Activated T-cell treated with anti-CD3 and anti-CD28 coated beads, Interleukin-2, amount 50 U/mL, for 4 hours (primary cell): ENCODE data around the gene AUNIP. TPM values are rescaled to one million over a fixed set of nuclear protein-coding genes. Genes with fewer than 3 reads are reported as not detected.

Source experiments
- ATAC-seq, 2 donors: fragments of 200-7000 bp; cut with Tn5 transposase; one replicate each; pipeline ENCODE4 v1.10.0; 2021
- DNase-seq: peaks from one replicate; pipeline ENCODE4 v3.0.0-alpha.2; 2020
- H3K27me3 Mint-ChIP-seq: one replicate; pipeline ENCODE4 v1.8.0; 2021; ENCODE audit warnings: low read depth, mixed read lengths
- H3K36me3 Mint-ChIP-seq: one replicate; pipeline ENCODE4 v1.8.0; 2022; ENCODE audit warnings: mixed read lengths; ENCODE audit not compliant: insufficient read depth
- H3K4me1 Mint-ChIP-seq: one replicate; pipeline ENCODE4 v1.8.0; 2021; ENCODE audit warnings: low read depth, mixed read lengths
- H3K4me3 Mint-ChIP-seq: one replicate; pipeline ENCODE4 v1.8.0; 2021; ENCODE audit warnings: mild to moderate bottlenecking, moderate library complexity, mixed read lengths
- H3K9me3 Mint-ChIP-seq: one replicate; pipeline ENCODE4 v1.8.0; 2021; ENCODE audit warnings: mixed read lengths
- total RNA-seq, 3 donors: library from RNA; stranded (reverse); gene quantifications; one replicate each; pipeline ENCODE4 v1.2.1, GENCODE V29; 2021

Gene AUNIP
- total RNA-seq, 3 donors from 2014 or later: 4.1 to 4.6 (median 4.5) TPM

DNA sequence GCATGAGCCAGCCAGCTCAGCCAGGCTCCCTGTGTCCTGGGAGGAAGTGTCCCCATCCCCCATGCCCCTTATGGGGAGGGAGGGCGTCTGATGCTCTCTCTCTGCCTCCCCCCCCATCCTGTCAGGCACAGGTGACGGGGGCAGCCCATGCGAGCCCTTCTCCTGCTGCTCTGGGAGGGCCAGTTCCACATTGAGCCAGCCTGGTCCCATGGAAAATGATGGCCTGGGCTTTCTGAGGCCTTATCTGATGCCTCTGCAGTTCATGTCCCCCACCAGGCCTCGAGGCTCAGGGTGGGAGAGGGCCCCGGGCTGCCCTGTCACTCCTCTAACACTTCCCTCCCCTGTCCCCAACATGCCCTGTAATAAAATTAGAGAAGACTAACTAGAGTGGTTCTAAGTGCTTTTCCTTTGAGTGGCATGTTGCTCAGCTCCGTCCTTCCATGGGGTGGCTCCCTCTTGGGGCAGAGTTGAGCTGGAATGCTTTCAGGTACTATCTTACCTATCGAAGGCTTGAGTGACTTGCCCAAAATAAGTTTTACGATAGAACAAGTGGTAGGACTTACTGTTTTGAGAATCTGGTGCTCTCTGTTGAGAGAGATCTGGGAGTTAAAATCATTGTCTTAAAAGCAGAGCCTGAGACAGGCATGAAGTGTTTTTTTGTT is 41.3 kb downstream of the AUNIP start:
- Mint-ChIP-seq H3K4me1 (peaks cover 33% of the 10 kb centered on the region), H3K36me3 (no peaks in the 10 kb centered on the region), H3K4me3 (peak overlapping the region; percentile 90), H3K9me3 (no peaks in the 10 kb centered on the region), H3K27me3 (no peaks in the 10 kb centered on the region)
- no peak for ATAC-seq
- no peak for DNase-seq

GRCh38 chr1:25816112-25816718 is 43.0 kb downstream of the AUNIP start:
- Mint-ChIP-seq H3K36me3 (no peaks in the 10 kb centered on the region), H3K4me3 (no peak overlapping the region), H3K4me1 (peaks cover 23% of the 10 kb centered on the region), H3K27me3 (no peaks in the 10 kb centered on the region), H3K9me3 (no peaks in the 10 kb centered on the region)
- DNase-seq: no peak
- no peak for ATAC-seq

- ATAC-seq: no peak
These were observed 43.8 kb downstream of the AUNIP start for GRCh38 chr1:25815208-25816111.

GRCh38 chr1:25814549-25815087 is 44.6 kb downstream of the AUNIP start:
- Mint-ChIP-seq H3K36me3 (no peaks in the 10 kb centered on the region), H3K4me3 (no peak overlapping the region), H3K4me1 (peaks cover 18% of the 10 kb centered on the region), H3K27me3 (no peaks in the 10 kb centered on the region), H3K9me3 (no peaks in the 10 kb centered on the region)
- ATAC-seq (no peak), DNase-seq (no peak)

More at GRCh38 chr1:25815208-25816111, 43.8 kb downstream of the AUNIP start:
- Mint-ChIP-seq H3K36me3 (no peaks in the 10 kb centered on the region), H3K4me3 (no peak overlapping the region), H3K4me1 (peaks cover 18% of the 10 kb centered on the region), H3K27me3 (no peaks in the 10 kb centered on the region), H3K9me3 (no peaks in the 10 kb centered on the region)
- DNase-seq: no peak

GRCh38 chr1:25813734-25814471 is 45.4 kb downstream of the AUNIP start:
- no peak for ATAC-seq
- Mint-ChIP-seq H3K4me1 (peaks cover 13% of the 10 kb centered on the region), H3K27me3 (no peaks in the 10 kb centered on the region), H3K36me3 (no peaks in the 10 kb centered on the region), H3K9me3 (no peaks in the 10 kb centered on the region), H3K4me3 (no peak overlapping the region)
- DNase-seq: no peak

- ATAC-seq: no peak
- Mint-ChIP-seq H3K9me3 (no peaks in the 10 kb centered on the region), H3K4me1 (peaks cover 7% of the 10 kb centered on the region), H3K4me3 (no peak overlapping the region), H3K27me3 (no peaks in the 10 kb centered on the region), H3K36me3 (no peaks in the 10 kb centered on the region)
- DNase-seq: no peak
These were observed 46.1 kb downstream of the AUNIP start for GRCh38 chr1:25813071-25813733.

- no peaks in the 10 kb centered on the region for H3K9me3 Mint-ChIP-seq
- H3K27me3 Mint-ChIP-seq: no peaks in the 10 kb centered on the region
- H3K36me3 Mint-ChIP-seq: no peaks in the 10 kb centered on the region
- no peak for ATAC-seq
- peaks cover 3% of the 10 kb centered on the region for H3K4me1 Mint-ChIP-seq
- no peak overlapping the region for H3K4me3 Mint-ChIP-seq
- DNase-seq: no peak
These were observed 47.7 kb downstream of the AUNIP start for GRCh38 chr1:25811384-25812082.

DNA sequence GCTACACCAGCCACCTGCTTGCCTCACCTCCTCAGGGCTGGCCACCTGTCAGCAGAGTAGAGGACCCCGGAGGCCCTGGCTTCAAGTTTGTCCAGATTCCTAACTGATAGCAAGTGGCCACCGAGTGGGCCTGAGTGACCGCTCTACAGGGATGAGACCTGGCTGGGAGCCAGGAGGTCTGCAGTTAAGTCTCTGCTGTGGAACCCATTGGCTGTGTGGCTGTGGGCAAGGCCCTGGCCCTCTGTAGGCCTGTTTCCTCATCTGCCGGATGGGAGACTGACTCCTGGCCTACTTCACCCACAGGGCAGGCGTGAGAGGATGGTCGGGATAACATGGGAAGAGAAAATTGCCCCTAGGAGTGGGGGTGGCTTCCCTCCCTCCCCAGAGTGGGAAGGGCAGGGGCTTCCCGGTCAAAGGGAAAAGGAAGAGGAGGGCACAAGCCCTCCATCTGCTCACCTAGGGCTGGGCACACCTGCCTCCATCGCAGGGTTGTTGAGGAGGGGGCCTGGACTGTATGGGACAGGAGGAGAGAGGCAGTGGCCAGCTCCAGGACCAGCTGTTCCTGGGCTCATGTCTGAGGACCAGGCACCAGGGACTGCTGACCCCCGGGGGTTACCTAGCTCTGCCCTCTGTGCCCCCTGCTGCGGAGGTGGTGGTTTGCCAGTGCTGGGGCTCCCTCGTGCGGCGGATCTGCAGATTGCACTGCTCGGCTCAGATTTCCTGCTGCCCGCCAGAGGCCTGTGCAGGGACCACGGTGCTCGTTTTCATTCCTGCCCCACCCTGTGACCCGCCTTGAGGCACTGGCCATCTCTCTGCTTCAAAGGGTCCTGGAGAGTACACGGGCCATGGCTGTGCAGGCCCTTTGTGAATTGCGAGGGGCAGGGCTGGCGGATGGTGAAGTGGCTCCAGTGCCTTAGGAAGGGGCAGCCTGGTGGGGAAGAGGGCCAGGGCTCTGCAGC is 48.6 kb downstream of the AUNIP start:
- Mint-ChIP-seq H3K36me3 (peaks cover 2% of the 10 kb centered on the region), H3K4me3 (no peak overlapping the region), H3K9me3 (no peaks in the 10 kb centered on the region), H3K27me3 (no peaks in the 10 kb centered on the region), H3K4me1 (peaks cover 3% of the 10 kb centered on the region)
- DNase-seq (peak; percentile 84), ATAC-seq (peak; percentile 84 to 89)

DNA sequence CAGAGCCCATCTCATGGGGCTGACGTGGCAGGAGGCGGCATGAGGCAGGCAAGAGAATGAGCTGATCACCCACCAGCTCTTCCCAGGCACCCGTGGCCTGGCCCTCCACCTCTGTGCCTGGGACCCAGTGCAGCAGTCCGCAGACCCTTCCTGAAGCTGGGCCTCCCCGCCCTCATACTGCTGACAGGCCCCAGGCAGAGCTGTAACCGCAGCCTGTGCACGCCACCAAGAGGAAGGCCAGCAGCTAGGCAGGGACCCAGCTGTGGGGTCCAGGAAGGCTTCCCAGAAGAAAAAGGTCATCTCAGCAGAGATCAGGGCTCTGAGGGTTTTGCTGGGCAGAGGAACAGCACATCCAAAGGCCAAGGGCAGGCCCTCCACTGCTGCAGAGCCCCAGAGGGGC is 49.3 kb downstream of the AUNIP start:
- ATAC-seq: no peak
- Mint-ChIP-seq H3K27me3 (no peaks in the 10 kb centered on the region), H3K9me3 (no peaks in the 10 kb centered on the region), H3K36me3 (peaks cover 2% of the 10 kb centered on the region), H3K4me3 (no peak overlapping the region), H3K4me1 (peaks cover 3% of the 10 kb centered on the region)
- DNase-seq: no peak

- peaks cover 2% of the 10 kb centered on the region for H3K36me3 Mint-ChIP-seq
- no peak for DNase-seq
- H3K27me3 Mint-ChIP-seq: no peaks in the 10 kb centered on the region
- no peak for ATAC-seq
- H3K4me1 Mint-ChIP-seq: peaks cover 5% of the 10 kb centered on the region
- H3K9me3 Mint-ChIP-seq: no peaks in the 10 kb centered on the region
- no peak overlapping the region for H3K4me3 Mint-ChIP-seq
These were observed 49.9 kb downstream of the AUNIP start for GRCh38 chr1:25809283-25809926.

- Mint-ChIP-seq H3K4me3 (no peak overlapping the region), H3K9me3 (no peaks in the 10 kb centered on the region), H3K36me3 (peaks cover 2% of the 10 kb centered on the region), H3K27me3 (no peaks in the 10 kb centered on the region), H3K4me1 (peaks cover 10% of the 10 kb centered on the region)
- ATAC-seq: no peak
- no peak for DNase-seq
These were observed 50.6 kb downstream of the AUNIP start for GRCh38 chr1:25808481-25809244.
